Aorta (tissue), 5 donors: ENCODE measurements around the gene CNTN5. TPM values are rescaled to one million over a fixed set of nuclear protein-coding genes. Genes with fewer than 3 reads are reported as not detected.

Experiments used
- ATAC-seq: fragments of 200-7000 bp; cut with Tn5 transposase; one replicate; pipeline ENCODE4 v1.9.1; 2022; ENCODE audit warnings: moderate library complexity; ENCODE audit not compliant: low FRiP score
- DNase-seq, 2 donors: peaks; one replicate each; pipeline ENCODE4 v3.0.0-alpha.2; 2020
- H3K27ac ChIP-seq, 2 donors: one replicate each; pipeline ENCODE4 v1.5.1; 2013; ENCODE audit warnings: low read length in 2 of 2, mild to moderate bottlenecking in 2 of 2, moderate library complexity in 2 of 2, control low read depth in 1 of 2, inconsistent platforms in 1 of 2, low read depth in 1 of 2
- H3K27me3 ChIP-seq, 2 donors: one replicate each; pipeline ENCODE4 v1.6.1; 2013; ENCODE audit warnings: control low read depth in 1 of 2, low read length in 1 of 2, mild to moderate bottlenecking in 1 of 2, moderate library complexity in 1 of 2; ENCODE audit not compliant: insufficient read depth in 2 of 2, control insufficient read depth in 1 of 2
- H3K36me3 ChIP-seq, 2 donors: one replicate each; pipeline ENCODE4 v1.6.1; 2013; ENCODE audit warnings: control low read depth in 1 of 2, low read length in 1 of 2, mild to moderate bottlenecking in 1 of 2; ENCODE audit not compliant: insufficient read depth in 2 of 2, control insufficient read depth in 1 of 2
- H3K4me1 ChIP-seq, 2 donors: one replicate each; pipeline ENCODE4 v1.6.1; 2013; ENCODE audit warnings: low read length in 2 of 2, control low read depth in 1 of 2, mild to moderate bottlenecking in 1 of 2, moderate library complexity in 1 of 2; ENCODE audit not compliant: insufficient read depth in 2 of 2, control insufficient read depth in 1 of 2
- H3K4me3 ChIP-seq, 2 donors: one replicate each; pipeline ENCODE4 v1.5.1; 2013; ENCODE audit warnings: low read length in 2 of 2, control low read depth in 1 of 2, mild to moderate bottlenecking in 1 of 2
- H3K9me3 ChIP-seq: one replicate; pipeline ENCODE4 v1.6.1; 2013; ENCODE audit warnings: mild to moderate bottlenecking, low read length; ENCODE audit not compliant: control insufficient read depth
- WGBS, 2 donors: extraction: QIAGEN DNeasy Blood & Tissue Kit; methylation state at CpG; one replicate each; pipeline ENCODE4 v1.1.7; 2013; 5-methylcytosine and 5-hydroxymethylcytosine counted together
- intact Hi-C, 2 donors: fragments of 100-400 bp; cut with DNase I; formaldehyde crosslinking; loops; one replicate each; pipeline versions ENCODE4 v1.14.2 to v1.15.0; 2022
- polyA plus RNA-seq, 2 donors: library from polyadenylated mRNA; stranded (reverse); fragments of 200-250 nt; gene quantifications; one replicate each; pipeline ENCODE4 v1.2.3, GENCODE V29; 2013
- total RNA-seq, 2 donors: library from RNA; stranded (reverse); fragmentation: NEBNext Ultra II Directional; extraction: Animal tissue kit (Norgen Biotek cat#: 25700); gene quantifications; one replicate each; pipeline ENCODE4 v1.2.1, GENCODE V29; 2021
- donor health status: healthy with polysubstance abuse.
- donor health status: Bipolar disorder and iron deficiency.
- donor health status: DM: no; HTN: no; CAD: no.
- donor health status: DM: no; HTN: no; CAD: no.
- donor health status: DM: yes; HTN: yes; CAD: no.

CNTN5 gene
- total and polyA plus RNA-seq, 4 donors = 0.13 to 2.9 (median 0.96) TPM; not detected in 1

- ATAC-seq (no peak), DNase-seq (no peak)
- intact Hi-C loops = no loop called here
- H3K4me1 ChIP-seq = no peaks in the 10 kb centered on the region
- no peak overlapping the region for H3K4me3 ChIP-seq
- H3K27ac ChIP-seq = no peak overlapping the region
- no peaks in the 10 kb centered on the region for H3K27me3 ChIP-seq
- no peaks in the 10 kb centered on the region for H3K36me3 ChIP-seq
- WGBS, 2 donors = 0 to 2% methylated on average over 1 of the region's 1 CpG
- H3K9me3 ChIP-seq = peaks cover 5% of the 10 kb centered on the region
Measured at GRCh38 chr11:99925968-99926367, 905.2 kb downstream of the CNTN5 start.

GRCh38 chr11:99932684-99933083 is 911.9 kb downstream of the CNTN5 start:
- intact Hi-C loops = no loop called here
- ATAC-seq (no peak), DNase-seq (no peak)
- H3K4me1 ChIP-seq = no peaks in the 10 kb centered on the region
- 60 to 61% methylated on average over 2 of the region's 2 CpGs for WGBS, 2 donors
- H3K27me3 ChIP-seq = no peaks in the 10 kb centered on the region
- H3K36me3 ChIP-seq = no peaks in the 10 kb centered on the region
- peaks cover 5% of the 10 kb centered on the region for H3K9me3 ChIP-seq
- H3K4me3 ChIP-seq = no peak overlapping the region
- H3K27ac ChIP-seq = no peak overlapping the region

- no peak overlapping the region for H3K4me3 ChIP-seq
- no peak for DNase-seq
Measured at GRCh38 chr11:99934008-99934407, 913.3 kb downstream of the CNTN5 start.

GRCh38 chr11:99937330-99937729 is 916.6 kb downstream of the CNTN5 start:
- 74 to 78% methylated on average over 9 of the region's 9 CpGs for WGBS, 2 donors
- no peaks in the 10 kb centered on the region for H3K36me3 ChIP-seq
- DNase-seq (no peak), ATAC-seq (no peak)
- H3K27me3 ChIP-seq = no peaks in the 10 kb centered on the region
- intact Hi-C loops = no loop called here
- H3K4me3 ChIP-seq = no peak overlapping the region
- no peak overlapping the region for H3K27ac ChIP-seq
- H3K9me3 ChIP-seq = no peaks in the 10 kb centered on the region
- no peaks in the 10 kb centered on the region for H3K4me1 ChIP-seq

More at GRCh38 chr11:99934008-99934407, 913.3 kb downstream of the CNTN5 start:
- H3K4me1 ChIP-seq = no peaks in the 10 kb centered on the region
- no peak overlapping the region for H3K27ac ChIP-seq
- no peaks in the 10 kb centered on the region for H3K27me3 ChIP-seq
- ATAC-seq = no peak
- H3K36me3 ChIP-seq = no peaks in the 10 kb centered on the region
- H3K9me3 ChIP-seq = peaks cover 2% of the 10 kb centered on the region
- intact Hi-C loops = no loop called here

DNA sequence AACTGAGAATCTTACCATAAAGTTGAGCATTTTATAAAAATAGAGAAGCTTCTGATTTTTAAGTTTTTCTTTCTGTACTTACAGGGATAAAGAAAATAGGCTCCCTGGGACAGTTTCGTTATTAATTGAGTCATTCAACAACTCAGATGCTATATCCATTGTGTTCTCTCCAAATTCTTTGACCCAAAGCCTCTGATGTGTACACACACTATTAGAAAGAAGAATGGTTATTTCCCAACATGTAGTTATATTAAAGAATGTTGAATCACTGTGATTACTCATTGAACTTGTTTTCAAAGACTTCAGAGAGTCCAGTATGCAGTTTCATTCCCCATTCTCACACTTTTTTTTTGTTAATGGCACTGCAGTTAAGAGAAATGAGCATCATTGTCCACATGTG is 932.1 kb downstream of the CNTN5 start:
- DNase-seq = no peak
- intact Hi-C loops = no loop called here
- Histone ChIP-seq H3K4me1 (no peaks in the 10 kb centered on the region), H3K36me3 (no peaks in the 10 kb centered on the region), H3K27ac (no peak overlapping the region), H3K27me3 (no peaks in the 10 kb centered on the region), H3K4me3 (no peak overlapping the region), H3K9me3 (no peaks in the 10 kb centered on the region)
- ATAC-seq = no peak
- 84 to 89% methylated on average over 1 of the region's 1 CpG for WGBS, 2 donors

DNA sequence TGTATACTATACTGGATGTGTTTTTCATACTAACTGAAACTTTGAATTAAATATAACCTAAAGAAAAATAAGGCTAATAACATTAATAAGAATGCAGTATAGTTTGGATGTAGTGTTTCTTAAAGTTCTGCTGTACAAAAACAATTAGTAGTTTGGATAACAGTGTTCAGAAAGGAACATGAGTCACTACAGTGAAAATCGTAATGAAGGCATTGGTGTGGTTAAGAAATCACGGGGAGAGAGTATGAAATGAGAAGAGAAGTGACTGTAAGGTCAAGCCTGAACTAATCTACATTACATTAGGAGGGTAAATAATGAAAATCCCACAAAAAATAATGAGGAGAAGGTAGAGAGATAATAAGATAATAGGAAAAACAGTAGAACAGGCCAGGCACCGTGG is 939.8 kb downstream of the CNTN5 start:
- Histone ChIP-seq H3K27me3 (no peaks in the 10 kb centered on the region), H3K36me3 (no peaks in the 10 kb centered on the region), H3K9me3 (no peaks in the 10 kb centered on the region), H3K4me1 (no peaks in the 10 kb centered on the region), H3K4me3 (no peak overlapping the region), H3K27ac (no peak overlapping the region)
- WGBS, 2 donors = 81 to 85% methylated on average over 3 of the region's 3 CpGs
- DNase-seq (no peak), ATAC-seq (no peak)
- intact Hi-C loops = no loop called here

DNA sequence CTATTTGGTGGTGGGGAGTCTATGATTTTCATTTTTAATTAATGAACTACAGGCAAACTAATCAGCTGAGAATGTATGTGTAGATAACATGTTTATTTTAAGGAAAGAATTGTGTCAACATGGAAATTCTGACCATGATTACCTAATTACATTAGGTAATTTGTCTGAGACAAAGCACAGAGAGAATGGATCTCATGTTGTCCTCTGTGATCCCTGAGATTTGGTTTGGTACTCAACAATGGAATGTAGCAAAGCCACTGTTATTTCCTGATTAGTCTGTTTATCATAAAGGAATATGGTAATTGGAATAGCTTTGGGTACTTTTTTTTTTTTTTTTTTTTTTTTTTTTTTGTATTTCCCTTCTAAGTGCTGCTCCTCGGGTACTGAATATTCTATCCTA is 947.6 kb downstream of the CNTN5 start:
- no peak for DNase-seq
- H3K36me3 ChIP-seq = no peaks in the 10 kb centered on the region
- no peak for ATAC-seq
- no peak overlapping the region for H3K27ac ChIP-seq
- no peak overlapping the region for H3K4me3 ChIP-seq
- 75 to 88% methylated on average over 1 of the region's 1 CpG for WGBS, 2 donors
- intact Hi-C loops = no loop called here
- no peaks in the 10 kb centered on the region for H3K9me3 ChIP-seq
- H3K4me1 ChIP-seq = no peaks in the 10 kb centered on the region
- no peaks in the 10 kb centered on the region for H3K27me3 ChIP-seq

GRCh38 chr11:99973993-99974392 is 953.2 kb downstream of the CNTN5 start:
- H3K36me3 ChIP-seq = no peaks in the 10 kb centered on the region
- DNase-seq (no peak), ATAC-seq (no peak)

GRCh38 chr11:99979042-99979441 is 958.3 kb downstream of the CNTN5 start:
- H3K4me3 ChIP-seq = no peak overlapping the region
- H3K36me3 ChIP-seq = no peaks in the 10 kb centered on the region
- intact Hi-C loops = no loop called here
- ATAC-seq (no peak), DNase-seq (no peak)
- whole genome bisulfite sequencing, 2 donors = 64 to 75% methylated on average over 2 of the region's 2 CpGs
- H3K4me1 ChIP-seq = no peaks in the 10 kb centered on the region
- H3K9me3 ChIP-seq = peaks cover 5% of the 10 kb centered on the region
- no peaks in the 10 kb centered on the region for H3K27me3 ChIP-seq
- no peak overlapping the region for H3K27ac ChIP-seq

More at GRCh38 chr11:99973993-99974392, 953.2 kb downstream of the CNTN5 start:
- H3K9me3 ChIP-seq = peaks cover 5% of the 10 kb centered on the region
- no peaks in the 10 kb centered on the region for H3K4me1 ChIP-seq
- intact Hi-C loops = no loop called here
- H3K27me3 ChIP-seq = no peaks in the 10 kb centered on the region
- no peak overlapping the region for H3K27ac ChIP-seq
- H3K4me3 ChIP-seq = no peak overlapping the region
- 85 to 87% methylated on average over 4 of the region's 4 CpGs for WGBS, 2 donors
